22Rv1 (cell line): ENCODE data around the gene NTRK3.

Experiments
- H3K27ac ChIP-seq: fragments of 450-650 bp; 2 replicates; pipeline ENCODE4 v1.5.1; 2017
- ZFX ChIP-seq: fragments of 450-650 bp; IDR thresholded peaks from 2 replicates; pipeline ENCODE4 v1.6.1; 2017; ENCODE audit warnings: antibody characterized with exemption, borderline replicate concordance
- TF ChIP-seq, protein P1 (sequence below): fragments of 450-650 bp; IDR thresholded peaks from 2 replicates; pipeline ENCODE4 v1.5.1; 2017; ENCODE audit warnings: mild to moderate bottlenecking

The NTRK3 gene

DNA sequence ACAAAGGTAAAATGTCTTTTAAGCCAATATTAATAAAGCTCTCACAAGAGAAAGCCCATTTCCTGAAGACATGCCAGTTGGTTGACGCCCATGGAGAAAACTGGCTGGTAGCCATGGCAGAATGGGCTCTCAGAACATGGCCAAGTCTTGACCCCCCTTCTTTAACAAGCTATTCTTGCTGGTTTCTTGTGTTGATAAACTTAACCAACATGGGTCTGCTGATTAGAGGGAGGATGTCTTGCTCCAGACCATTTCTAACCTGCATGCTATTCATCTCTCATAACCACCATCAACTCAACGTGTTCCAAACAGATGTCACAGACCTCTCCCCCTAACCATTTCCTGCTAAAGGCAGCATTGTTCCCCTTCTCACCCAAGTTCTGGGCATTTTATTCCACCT lies 25.7 kb downstream of the NTRK3 start:
- no peak for TF ChIP-seq ZFX
- TF ChIP-seq, protein P1, sequence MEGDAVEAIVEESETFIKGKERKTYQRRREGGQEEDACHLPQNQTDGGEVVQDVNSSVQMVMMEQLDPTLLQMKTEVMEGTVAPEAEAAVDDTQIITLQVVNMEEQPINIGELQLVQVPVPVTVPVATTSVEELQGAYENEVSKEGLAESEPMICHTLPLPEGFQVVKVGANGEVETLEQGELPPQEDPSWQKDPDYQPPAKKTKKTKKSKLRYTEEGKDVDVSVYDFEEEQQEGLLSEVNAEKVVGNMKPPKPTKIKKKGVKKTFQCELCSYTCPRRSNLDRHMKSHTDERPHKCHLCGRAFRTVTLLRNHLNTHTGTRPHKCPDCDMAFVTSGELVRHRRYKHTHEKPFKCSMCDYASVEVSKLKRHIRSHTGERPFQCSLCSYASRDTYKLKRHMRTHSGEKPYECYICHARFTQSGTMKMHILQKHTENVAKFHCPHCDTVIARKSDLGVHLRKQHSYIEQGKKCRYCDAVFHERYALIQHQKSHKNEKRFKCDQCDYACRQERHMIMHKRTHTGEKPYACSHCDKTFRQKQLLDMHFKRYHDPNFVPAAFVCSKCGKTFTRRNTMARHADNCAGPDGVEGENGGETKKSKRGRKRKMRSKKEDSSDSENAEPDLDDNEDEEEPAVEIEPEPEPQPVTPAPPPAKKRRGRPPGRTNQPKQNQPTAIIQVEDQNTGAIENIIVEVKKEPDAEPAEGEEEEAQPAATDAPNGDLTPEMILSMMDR = no peak
- H3K27ac ChIP-seq = no peak overlapping the region

DNA sequence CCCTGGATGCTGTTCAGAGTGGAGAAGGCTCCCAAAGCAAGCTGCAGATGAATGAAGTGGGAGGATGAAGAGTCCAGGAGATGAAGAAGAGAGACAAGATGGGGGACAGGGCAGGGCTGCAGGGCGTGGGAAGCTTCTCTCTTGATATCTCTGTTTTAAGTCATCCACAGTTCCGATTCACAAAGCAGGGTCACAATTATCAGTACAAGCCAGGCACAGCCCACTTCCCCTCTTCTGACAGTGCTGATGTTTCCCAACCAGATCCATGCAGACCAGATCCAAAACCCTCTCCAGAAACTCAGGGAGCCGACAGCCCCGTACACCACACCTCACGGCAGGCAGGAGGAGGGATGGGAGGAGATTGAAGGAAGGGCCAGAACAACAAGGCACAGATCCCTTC lies 31.1 kb downstream of the NTRK3 start:
- TF ChIP-seq, protein P1 = no peak
- TF ChIP-seq ZFX = no peak
- H3K27ac ChIP-seq = no peak overlapping the region

DNA sequence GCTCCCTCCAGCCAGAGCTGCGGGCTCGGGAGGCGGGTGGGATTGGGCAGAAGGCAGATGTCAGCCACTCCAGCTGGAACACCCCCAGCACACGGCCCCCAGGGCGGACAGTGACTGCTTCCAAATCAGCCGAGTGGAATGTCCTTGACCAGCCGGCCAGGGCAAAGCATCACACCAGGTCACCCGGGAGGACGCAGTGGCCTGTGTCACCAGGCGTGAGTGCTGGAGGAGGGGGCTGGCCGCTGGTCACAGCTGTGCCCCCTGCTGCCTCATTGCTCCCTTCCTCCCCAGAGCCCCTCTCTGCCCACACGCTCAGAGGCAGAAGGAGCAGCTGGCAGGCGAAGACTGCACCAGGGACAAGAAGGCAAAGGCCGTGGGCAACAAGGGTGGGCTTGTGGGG lies 33.5 kb downstream of the NTRK3 start:
- TF ChIP-seq, protein P1 = no peak
- TF ChIP-seq ZFX = no peak
- H3K27ac ChIP-seq = no peak overlapping the region

DNA sequence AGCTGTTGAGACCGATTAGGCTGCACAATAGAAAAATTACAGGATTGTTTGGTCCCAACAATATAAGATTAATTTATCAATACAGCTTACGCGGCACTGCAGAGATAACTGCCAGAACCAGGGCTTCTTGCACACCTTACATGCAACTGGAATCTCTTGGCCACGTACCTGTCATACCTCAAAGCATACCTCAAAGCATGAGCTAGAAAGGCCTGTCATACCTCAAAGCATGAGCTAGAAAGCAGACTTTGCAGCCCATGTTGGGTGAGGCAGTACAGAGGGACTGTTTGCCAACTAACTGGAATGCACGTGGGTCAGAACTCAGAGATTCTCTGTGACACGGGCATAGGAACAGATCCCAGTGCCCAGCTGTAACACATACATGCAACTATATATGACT lies 34.7 kb downstream of the NTRK3 start:
- TF ChIP-seq, protein P1 = no peak
- TF ChIP-seq ZFX = no peak
- no peak overlapping the region for H3K27ac ChIP-seq

DNA sequence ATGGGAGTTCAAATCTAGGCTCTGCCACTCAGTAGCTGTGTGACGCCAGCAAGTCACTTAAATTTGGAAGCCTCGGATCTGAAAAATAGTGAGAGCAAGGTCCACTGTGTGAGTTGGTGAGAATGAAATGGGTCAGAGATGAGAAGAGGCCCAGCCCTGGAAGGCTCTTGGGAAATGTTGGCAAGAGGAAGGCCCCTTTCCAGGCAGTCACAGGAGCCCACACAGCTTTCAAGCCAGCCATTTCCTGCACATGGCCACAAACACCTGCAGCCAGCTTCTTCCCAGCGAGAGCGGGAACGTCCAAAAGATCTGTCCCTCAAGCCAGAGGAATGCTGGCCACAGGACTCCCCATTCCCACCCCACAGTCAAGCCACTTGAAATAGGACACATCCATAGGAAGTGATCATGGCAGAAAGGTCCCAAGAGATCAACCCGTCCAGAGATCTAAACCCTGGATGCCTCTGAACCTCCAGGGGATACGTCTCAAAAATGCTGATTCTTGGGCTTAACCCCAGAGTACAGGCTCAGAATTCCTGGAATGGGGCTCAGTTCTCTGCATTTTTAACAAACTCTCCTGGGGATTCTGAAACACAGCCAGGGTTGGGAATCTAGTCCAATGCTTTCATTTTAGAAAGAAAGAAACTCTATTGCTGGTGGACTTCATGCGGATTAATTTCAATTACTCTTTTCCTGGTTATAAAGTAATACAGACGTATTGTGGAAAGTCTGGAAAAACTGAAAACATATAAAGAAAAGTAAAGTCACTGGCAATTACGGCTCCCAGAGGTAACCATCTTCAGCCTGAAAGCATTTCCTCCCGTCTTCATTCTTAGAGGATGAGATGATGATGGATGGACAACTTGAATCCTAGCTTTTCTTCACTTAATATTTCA lies 35.9 kb downstream of the NTRK3 start:
- TF ChIP-seq, protein P1 = no peak
- no peak for TF ChIP-seq ZFX
- H3K27ac ChIP-seq = no peak overlapping the region

DNA sequence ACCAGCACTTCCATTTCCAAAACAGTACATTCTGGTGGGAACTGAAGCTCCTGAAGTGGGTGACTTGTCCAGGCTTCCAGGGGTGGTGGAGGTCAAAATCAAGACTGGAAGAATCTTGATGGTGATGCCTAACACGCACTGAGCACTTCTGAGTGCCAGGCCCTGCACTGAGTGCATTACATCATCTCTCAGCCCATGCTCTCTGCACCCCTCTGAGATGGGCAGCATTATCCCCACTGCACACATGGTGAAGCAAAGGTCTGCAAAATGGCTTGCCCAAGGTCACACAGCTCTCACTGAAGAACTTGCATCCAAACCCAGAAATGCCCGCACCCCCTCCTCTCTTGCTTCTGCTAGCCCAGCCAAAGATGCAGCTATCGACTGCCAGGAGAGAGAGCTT lies 36.9 kb downstream of the NTRK3 start:
- no peak overlapping the region for H3K27ac ChIP-seq
- TF ChIP-seq, protein P1 = no peak
- no peak for TF ChIP-seq ZFX

DNA sequence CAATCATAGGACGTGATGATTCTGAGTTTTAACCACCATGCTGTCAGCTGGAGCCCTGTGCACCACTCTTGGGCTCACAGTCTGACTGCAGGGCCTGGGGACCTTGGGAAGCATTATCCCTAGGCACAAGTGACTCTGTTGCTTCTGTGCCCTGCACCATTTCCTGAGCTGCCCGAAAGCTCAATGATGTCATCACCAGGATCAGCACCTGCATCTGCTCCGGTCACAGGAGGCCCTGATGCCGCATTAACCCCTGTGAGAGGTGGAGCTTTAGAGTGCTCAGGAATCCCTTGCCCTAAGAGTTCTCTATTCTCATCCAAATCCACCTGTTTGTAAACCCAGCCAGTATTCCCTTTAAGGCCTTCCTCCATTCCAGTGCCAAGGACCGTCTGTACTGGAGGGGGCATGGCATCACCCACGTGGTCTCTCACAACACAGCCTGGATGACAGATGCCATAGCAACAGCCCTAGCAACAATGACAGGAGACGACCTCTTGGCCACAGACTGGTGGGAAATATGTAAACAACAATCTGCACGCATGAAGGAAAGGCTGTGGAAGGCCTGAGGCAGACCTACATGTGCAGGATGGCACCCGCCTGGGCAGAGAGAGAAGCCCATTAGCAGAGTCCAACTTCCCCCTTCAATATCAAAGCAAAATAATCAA lies 37.9 kb downstream of the NTRK3 start:
- TF ChIP-seq, protein P1 = no peak
- no peak for TF ChIP-seq ZFX
- H3K27ac ChIP-seq = no peak overlapping the region
